IMR-90 (cell line): ENCODE results near the gene MMP23B. TPM values are rescaled to one million over a fixed set of nuclear protein-coding genes. Genes with fewer than 3 reads are reported as not detected.
"Not testable (repeated sequence)": the region's sequence is repeated elsewhere in the genome, so short reads cannot be mapped to it uniquely, and the experiment has no call there.

Source experiments
- ATAC-seq: fragments of 200-7000 bp; cut with Tn5 transposase; 2 replicates; pipeline ENCODE4 v1.9.1; 2020; ENCODE audit warnings: low read depth, mild to moderate bottlenecking, moderate library complexity
- BruUV-seq: library from RNA; stranded (reverse); fragments of 400-500 nt; replicated peaks from 2 replicates; lab custom pipeline; 2021; lab: Mats Ljungman, UMichigan
- CTCF ChIA-PET: fragments of 300-600 bp; formaldehyde crosslinking; extraction: SDS; loops from one replicate; lab custom pipeline; 2021; ENCODE audit warnings: antibody characterized with exemption; lab: Yijun Ruan, JAX
- POLR2A ChIA-PET: fragments of 300-600 bp; sonication (Branson Sonifier 250); formaldehyde crosslinking; loops from one replicate; lab custom pipeline; 2022; ENCODE audit warnings: antibody characterized with exemption; ENCODE audit not compliant: unreplicated experiment; lab: Charles Lee
- DNase-seq: peaks from one replicate; pipeline ENCODE4 v3.0.0; 2013
- H2AFZ ChIP-seq: replicated peaks from 2 replicates; pipeline ENCODE3; 2013; ENCODE audit warnings: low read length, mild to moderate bottlenecking; ENCODE audit not compliant: poor library complexity
- H2AK5ac ChIP-seq: 2 replicates; pipeline ENCODE4 v1.6.1; 2013; ENCODE audit warnings: low read depth, low read length, inconsistent platforms
- H2AK9ac ChIP-seq: replicated peaks from 2 replicates; pipeline ENCODE3; 2013; ENCODE audit warnings: mild to moderate bottlenecking, low read depth, low read length, moderate library complexity; ENCODE audit not compliant: poor library complexity
- H2BK120ac ChIP-seq: 2 replicates; pipeline ENCODE4 v1.6.1; 2013; ENCODE audit warnings: low read depth, low read length, inconsistent platforms
- H2BK15ac ChIP-seq: 3 replicates; pipeline ENCODE4 v1.6.1; 2013; ENCODE audit warnings: low read depth, low read length, inconsistent platforms
- H2BK20ac ChIP-seq: 2 replicates; pipeline ENCODE4 v1.6.1; 2013; ENCODE audit warnings: low read depth, mild to moderate bottlenecking, inconsistent platforms, low read length, moderate library complexity
- H2BK5ac ChIP-seq: 2 replicates; pipeline ENCODE4 v1.6.1; 2013; ENCODE audit warnings: mild to moderate bottlenecking, low read depth, low read length, inconsistent platforms; ENCODE audit not compliant: poor library complexity, severe bottlenecking
- H3K14ac ChIP-seq: replicated peaks from 2 replicates; pipeline ENCODE4 v1.6.1; 2013; ENCODE audit warnings: low read depth, low read length, inconsistent platforms
- H3K18ac ChIP-seq: 2 replicates; pipeline ENCODE4 v1.6.1; 2013; ENCODE audit warnings: low read depth, low read length, control low read depth
- H3K23ac ChIP-seq: 2 replicates; pipeline ENCODE4 v1.6.1; 2013; ENCODE audit warnings: low read depth, low read length, inconsistent platforms
- H3K27ac ChIP-seq: 2 replicates; pipeline ENCODE4 v1.5.1; 2013; ENCODE audit warnings: mild to moderate bottlenecking, control low read depth, low read length; ENCODE audit not compliant: insufficient read depth
- H3K27me3 ChIP-seq: 2 replicates; pipeline ENCODE4 v1.6.1; 2013; ENCODE audit warnings: low read length; ENCODE audit not compliant: control insufficient read depth, insufficient read depth
- H3K36me3 ChIP-seq: 2 replicates; pipeline ENCODE4 v1.6.1; 2013; ENCODE audit warnings: low read length, mixed read lengths; ENCODE audit not compliant: control insufficient read depth, insufficient read depth
- H3K4ac ChIP-seq: 2 replicates; pipeline ENCODE4 v1.6.1; 2013; ENCODE audit warnings: low read depth, low read length, inconsistent platforms
- H3K4me1 ChIP-seq: 2 replicates; pipeline ENCODE4 v1.6.1; 2013; ENCODE audit warnings: low read length, mixed read lengths; ENCODE audit not compliant: control insufficient read depth, insufficient read depth
- H3K4me2 ChIP-seq: 2 replicates; pipeline ENCODE4 v1.6.1; 2013; ENCODE audit warnings: low read depth, mild to moderate bottlenecking, control low read depth, low read length, moderate library complexity
- H3K4me3 ChIP-seq: 2 replicates; pipeline ENCODE4 v1.5.1; 2013; ENCODE audit warnings: low read depth, mild to moderate bottlenecking, control low read depth, low read length, moderate library complexity; ENCODE audit not compliant: insufficient read depth
- H3K56ac ChIP-seq: 2 replicates; pipeline ENCODE4 v1.6.1; 2013; ENCODE audit warnings: low read length, inconsistent platforms; ENCODE audit not compliant: insufficient read depth; ENCODE audit errors: extremely low read depth
- H3K79me1 ChIP-seq, 2 experiments: 2 replicates each; pipeline ENCODE4 v1.6.1; 2013; ENCODE audit warnings: low read length in 2 of 2, inconsistent platforms in 1 of 2, low read depth in 1 of 2
- H3K9ac ChIP-seq: 2 replicates; pipeline ENCODE4 v1.6.1; 2013; ENCODE audit warnings: low read depth, low read length, control low read depth
- H3K9me1 ChIP-seq: 2 replicates; pipeline ENCODE4 v1.6.1; 2013; ENCODE audit warnings: low read length, inconsistent platforms; ENCODE audit not compliant: insufficient read depth
- H3K9me3 ChIP-seq: 2 replicates; pipeline ENCODE4 v1.6.1; 2013; ENCODE audit warnings: low read length; ENCODE audit not compliant: control insufficient read depth, insufficient read depth
- H4K20me1 ChIP-seq: 2 replicates; pipeline ENCODE4 v1.6.1; 2013; ENCODE audit warnings: low read length, inconsistent platforms; ENCODE audit not compliant: insufficient read depth
- H4K5ac ChIP-seq: 2 replicates; pipeline ENCODE4 v1.6.1; 2013; ENCODE audit warnings: mild to moderate bottlenecking, low read depth, low read length, control low read depth
- H4K8ac ChIP-seq, 2 experiments: 2 replicates each; pipeline ENCODE4 v1.6.1; 2013; ENCODE audit warnings: low read depth in 2 of 2, low read length in 2 of 2, control low read depth in 1 of 2, inconsistent platforms in 1 of 2
- H4K91ac ChIP-seq: 2 replicates; pipeline ENCODE4 v1.6.1; 2013; ENCODE audit warnings: low read depth, low read length, inconsistent platforms; ENCODE audit not compliant: insufficient read depth
- CTCF ChIP-seq: conservative IDR thresholded peaks from 2 replicates; pipeline ENCODE4 v1.5.1; 2012; ENCODE audit warnings: mild to moderate bottlenecking, low read depth, low read length, improper control_type of control experiment
- NFE2L2 ChIP-seq: fragments of 150-350 bp; IDR thresholded peaks from 2 replicates; pipeline ENCODE4 v1.6.1; 2016; ENCODE audit warnings: low read depth, mild to moderate bottlenecking, low read length
- POLR2A ChIP-seq: IDR thresholded peaks from 2 replicates; pipeline ENCODE4 v1.6.1; 2012; ENCODE audit warnings: mild to moderate bottlenecking, low read depth, low read length
- SMC3 ChIP-seq: fragments of 150-350 bp; IDR thresholded peaks from 2 replicates; pipeline ENCODE4 v1.6.1; 2016; ENCODE audit warnings: low read depth, mild to moderate bottlenecking, antibody characterized with exemption, low read length, moderate library complexity
- WGBS, 2 experiments: methylation state at CpG; one replicate each; pipeline versions ENCODE4 v1.1.5 to v1.1.7; 2013; ENCODE audit warnings: missing lambda C conversion rate in 2 of 2; ENCODE audit not compliant: insufficient read length in 1 of 2; ENCODE audit errors: extremely low coverage in 2 of 2; 5-methylcytosine and 5-hydroxymethylcytosine counted together
- dilution Hi-C: fragments of 300-500 bp; cut with HindIII; formaldehyde crosslinking; loops from one replicate; pipeline ENCODE4 v1.14.3; 2018; ENCODE audit warnings: low sequenced_read_pairs; ENCODE audit not compliant: unreplicated experiment
- in situ Hi-C: fragments of 300-500 bp; cut with MboI; formaldehyde crosslinking; loops from 3 replicates; pipeline ENCODE4 v1.14.3; 2019; ENCODE audit warnings: low sequenced_read_pairs, inconsistent platforms, mixed read lengths
- intact Hi-C: fragments of 100-400 bp; cut with micrococcal nuclease; formaldehyde crosslinking; loops from 2 replicates; pipeline ENCODE4 v1.10.0; 2022
- polyA plus RNA-seq, 3 experiments: library from polyadenylated mRNA; depleted of rRNA; stranded (reverse); fragments of >200 nt; gene quantifications; 2 replicates each; pipeline ENCODE4 v1.2.3, GENCODE V29; 2012; ENCODE audit warnings: low replicate concordance in 1 of 3
- total RNA-seq: library from RNA; depleted of rRNA; stranded (reverse); fragments of >200 nt; gene quantifications from 2 replicates; pipeline ENCODE4 v1.2.3, GENCODE V29; 2012

Gene MMP23B
- total and polyA plus RNA-seq, 2 of the 4 experiments (the other 2 are of a cell fraction) = 1.1 to 5.4 TPM

DNA sequence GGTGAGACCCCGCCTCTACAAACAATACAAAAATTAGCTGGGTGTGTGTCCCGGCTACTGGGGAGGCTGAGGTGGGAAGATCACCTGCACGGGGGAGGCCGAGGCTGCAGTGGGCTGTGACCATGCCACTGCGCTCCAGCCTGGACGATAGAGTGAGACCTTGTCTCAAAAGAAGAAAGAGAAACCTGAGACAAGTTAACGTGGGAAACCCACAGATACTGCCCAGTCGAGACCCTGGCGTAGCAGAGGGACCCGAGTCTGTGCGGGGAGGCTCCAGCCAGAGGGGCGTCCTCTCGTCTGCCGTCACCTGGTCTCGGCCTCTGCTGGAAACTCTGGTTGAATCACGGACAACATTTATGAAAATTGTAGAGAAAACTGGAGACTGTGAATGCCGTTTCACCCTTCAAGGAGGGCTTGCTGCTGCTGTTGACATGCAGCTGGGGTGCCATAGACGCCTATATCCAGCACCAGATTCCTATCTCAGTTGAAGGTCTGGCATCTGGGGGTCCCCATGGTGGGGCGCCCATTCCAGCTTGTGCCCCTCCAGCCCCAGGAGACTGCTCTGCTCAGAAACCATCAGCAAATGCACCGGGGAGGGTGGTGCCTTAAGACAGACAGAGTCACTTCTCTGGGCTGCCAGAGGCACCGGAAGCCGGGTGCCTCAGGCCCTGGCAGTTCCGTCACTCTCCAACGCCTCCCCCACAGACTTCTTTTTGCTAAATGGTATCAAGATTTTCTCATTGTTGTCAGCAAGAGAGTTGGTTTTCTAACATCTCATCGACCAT is 40.4 kb downstream of the MMP23B start:
- Histone ChIP-seq H3K9me3 (no peaks in the 10 kb centered on the region), H3K4ac (no peak overlapping the region), H3K4me3 (no peak overlapping the region), H2BK120ac (no peak overlapping the region), H3K14ac (no peak overlapping the region), H2BK15ac (no peak overlapping the region), H2AFZ (no peak overlapping the region), H4K91ac (no peak overlapping the region), H3K4me2 (no peak overlapping the region), H2AK5ac (no peak overlapping the region), H3K4me1 (no peaks in the 10 kb centered on the region), H3K79me1 (peaks cover 8% of the 10 kb centered on the region in 2 experiments; a peak in 2 of 4 replicates), H3K18ac (no peak overlapping the region), H3K56ac (no peak overlapping the region), H2BK5ac (no peak overlapping the region), H3K27ac (no peak overlapping the region), H3K9ac (no peak overlapping the region), H4K5ac (no peak overlapping the region), H3K9me1 (no peaks in the 10 kb centered on the region), H3K27me3 (no peaks in the 10 kb centered on the region), H3K23ac (no peak overlapping the region), H3K36me3 (peaks cover 47% of the 10 kb centered on the region), H2BK20ac (no peak overlapping the region), H2AK9ac (no peak overlapping the region), H4K8ac (no peak overlapping the region), H4K20me1 (no peaks in the 10 kb centered on the region)
- no TSS peak for BruUV-seq
- CTCF ChIA-PET = no interaction called here
- POLR2A ChIA-PET = no interaction called here
- TF ChIP-seq CTCF (no peak), NFE2L2 (no peak), SMC3 (no peak), POLR2A (no peak)
- DNase-seq (no peak), ATAC-seq (no peak)
- dilution Hi-C loops (no loop called here), in situ Hi-C loops (no loop called here), intact Hi-C loops (no loop called here)
- WGBS, 2 experiments = 100% methylated on average over 6 of the region's 25 CpGs; no CpG with 5 or more reads in 1 of the 2 experiments

- in situ Hi-C loops, H3K23ac ChIP-seq, H2AFZ ChIP-seq, BruUV-seq, H3K9me1 ChIP-seq, H3K9ac ChIP-seq, H4K91ac ChIP-seq, H3K4me2 ChIP-seq, H3K56ac ChIP-seq, H2BK15ac ChIP-seq, H3K27ac ChIP-seq, H4K8ac ChIP-seq, DNase-seq, dilution Hi-C loops, intact Hi-C loops, H3K9me3 ChIP-seq, H4K5ac ChIP-seq, H3K27me3 ChIP-seq, H2AK9ac ChIP-seq, CTCF ChIA-PET, H3K4me3 ChIP-seq, H2BK20ac ChIP-seq, H3K4ac ChIP-seq, H2BK5ac ChIP-seq, H3K18ac ChIP-seq, POLR2A ChIA-PET, H2BK120ac ChIP-seq, H3K14ac ChIP-seq, H2AK5ac ChIP-seq, ATAC-seq, H3K4me1 ChIP-seq: not testable (repeated sequence)
- WGBS, 2 experiments = no CpG with 5 or more reads among the region's 21 CpGs
- peaks cover 36% of the 10 kb centered on the region for H3K36me3 ChIP-seq
- H3K79me1 ChIP-seq = peaks cover 8 to 26% of the 10 kb centered on the region in 2 experiments
- peaks cover 14% of the 10 kb centered on the region for H4K20me1 ChIP-seq
Observed at GRCh38 chr1:1674806-1675205, 42.8 kb downstream of the MMP23B start.
